KMS-11 (cell line): ENCODE measurements around the gene CSNK1G2.

ENCODE experiments used
- H2AFZ ChIP-seq: fragments of 200-600 bp; sonication (generic); 2 replicates; pipeline ENCODE4 v1.6.1; 2016; ENCODE audit warnings: antibody characterized with exemption, mixed run types, low read depth
- H3K27ac ChIP-seq: fragments of 200-600 bp; sonication (generic); 2 replicates; pipeline ENCODE4 v1.6.1; 2016; ENCODE audit warnings: mild to moderate bottlenecking, mixed run types
- H3K27me3 ChIP-seq: fragments of 200-600 bp; sonication (generic); 2 replicates; pipeline ENCODE4 v1.6.1; 2017; ENCODE audit warnings: mild to moderate bottlenecking, low read depth, mixed run types, moderate library complexity; ENCODE audit not compliant: insufficient read depth
- H3K36me3 ChIP-seq: fragments of 200-600 bp; sonication (generic); 2 replicates; pipeline ENCODE4 v1.6.1; 2017; ENCODE audit warnings: mild to moderate bottlenecking, mixed run types; ENCODE audit not compliant: insufficient read depth
- H3K4me1 ChIP-seq: fragments of 200-600 bp; sonication (generic); 2 replicates; pipeline ENCODE4 v1.6.1; 2016; ENCODE audit warnings: mild to moderate bottlenecking, low read depth, mixed run types; ENCODE audit not compliant: poor library complexity, severe bottlenecking
- H3K4me2 ChIP-seq: fragments of 200-600 bp; sonication (generic); 2 replicates; pipeline ENCODE4 v1.7.0; 2016; ENCODE audit warnings: mild to moderate bottlenecking, mixed run types
- H3K4me3 ChIP-seq: fragments of 200-600 bp; sonication (generic); IDR thresholded peaks from 2 replicates; pipeline ENCODE4 v1.6.1; 2017; ENCODE audit warnings: low read depth, low read length, mixed read lengths; ENCODE audit not compliant: insufficient read depth
- H3K79me2 ChIP-seq: fragments of 200-600 bp; sonication (generic); 2 replicates; pipeline ENCODE4 v1.6.1; 2016; ENCODE audit warnings: low read depth, mixed run types; ENCODE audit not compliant: insufficient read depth
- H3K9ac ChIP-seq: fragments of 200-600 bp; sonication (generic); 2 replicates; pipeline ENCODE4 v1.6.1; 2016; ENCODE audit warnings: mild to moderate bottlenecking, mixed run types
- H4K20me1 ChIP-seq: fragments of 200-600 bp; sonication (generic); 2 replicates; pipeline ENCODE4 v1.6.1; 2016; ENCODE audit warnings: mild to moderate bottlenecking, mixed run types; ENCODE audit not compliant: insufficient read depth
- CTCF ChIP-seq: fragments of 200-600 bp; sonication (generic); conservative IDR thresholded peaks from 2 replicates; pipeline ENCODE4 v1.6.1; 2017; ENCODE audit warnings: low read depth, mild to moderate bottlenecking, antibody characterized with exemption, low read length, moderate library complexity, mixed read lengths

The CSNK1G2 gene

GRCh38 chr19:1931445-1931844, 9.5 kb upstream of the CSNK1G2 start:
- no peak overlapping the region for H3K9ac ChIP-seq
- no peaks in the 10 kb centered on the region for H3K79me2 ChIP-seq
- peaks cover 12% of the 10 kb centered on the region for H3K4me1 ChIP-seq
- no peaks in the 10 kb centered on the region; the same call in 1 of the 2 replicates for H3K27me3 ChIP-seq
- no peak overlapping the region for H2AFZ ChIP-seq
- TF ChIP-seq CTCF = no peak
- no peaks in the 10 kb centered on the region for H3K36me3 ChIP-seq
- no peak overlapping the region for H3K4me2 ChIP-seq
- H3K27ac ChIP-seq = no peak overlapping the region
- no peaks in the 10 kb centered on the region for H4K20me1 ChIP-seq
- H3K4me3 ChIP-seq = no peak overlapping the region

GRCh38 chr19:1932395-1932794, 8.6 kb upstream of the CSNK1G2 start:
- TF ChIP-seq CTCF = no peak
- no peak overlapping the region for H2AFZ ChIP-seq
- H3K27ac ChIP-seq = no peak overlapping the region
- H3K36me3 ChIP-seq = no peaks in the 10 kb centered on the region
- no peaks in the 10 kb centered on the region; the same call in 1 of the 2 replicates for H3K27me3 ChIP-seq
- no peak overlapping the region for H3K9ac ChIP-seq
- no peak overlapping the region for H3K4me2 ChIP-seq
- no peaks in the 10 kb centered on the region for H3K79me2 ChIP-seq
- H3K4me3 ChIP-seq = no peak overlapping the region
- H4K20me1 ChIP-seq = no peaks in the 10 kb centered on the region
- peaks cover 12% of the 10 kb centered on the region for H3K4me1 ChIP-seq

- Histone ChIP-seq H3K4me3 (no peak overlapping the region), H3K79me2 (no peaks in the 10 kb centered on the region), H3K27me3 (no peaks in the 10 kb centered on the region), H3K36me3 (no peaks in the 10 kb centered on the region), H2AFZ (no peak overlapping the region), H3K9ac (no peak overlapping the region), H4K20me1 (no peaks in the 10 kb centered on the region), H3K4me2 (no peak overlapping the region), H3K27ac (no peak overlapping the region), H3K4me1 (peaks cover 12% of the 10 kb centered on the region)
- TF ChIP-seq CTCF = no peak
Observed at GRCh38 chr19:1933244-1933643, 7.7 kb upstream of the CSNK1G2 start.

- Histone ChIP-seq H3K27me3 (no peaks in the 10 kb centered on the region), H3K4me1 (peaks cover 11% of the 10 kb centered on the region)
- TF ChIP-seq CTCF = no peak
Observed at GRCh38 chr19:1933942-1934341, 7.0 kb upstream of the CSNK1G2 start.

More at GRCh38 chr19:1933942-1934341, 7.0 kb upstream of the CSNK1G2 start:
- Histone ChIP-seq H2AFZ (no peak overlapping the region), H3K4me2 (no peak overlapping the region), H3K4me3 (no peak overlapping the region), H3K79me2 (no peaks in the 10 kb centered on the region), H3K27ac (no peak overlapping the region), H3K36me3 (no peaks in the 10 kb centered on the region), H3K9ac (no peak overlapping the region), H4K20me1 (no peaks in the 10 kb centered on the region)
